Psoas muscle (tissue), 8 donors: ENCODE measurements around the gene APLP2. TPM values are rescaled to one million over a fixed set of nuclear protein-coding genes. Genes with fewer than 3 reads are reported as not detected.

Experiments used
- ATAC-seq, 4 donors: fragments of 200-7000 bp; cut with Tn5 transposase; one replicate each; pipeline ENCODE4 v1.9.1; 2020; ENCODE audit warnings: moderate library complexity in 3 of 4, mild to moderate bottlenecking in 2 of 4
- DNase-seq, 2 donors: peaks; one replicate each; pipeline ENCODE4 v3.0.0-alpha.2; 2020
- H3K27ac ChIP-seq: fragments of 200-600 bp; one replicate; pipeline ENCODE4 v1.8.0; 2022
- H3K27me3 ChIP-seq, 3 donors: fragments of 200-600 bp in 1 of 3; one replicate each; pipeline versions ENCODE4 v1.6.1 to v1.8.0; 2013 to 2022; ENCODE audit warnings: low read length in 2 of 3, mild to moderate bottlenecking in 2 of 3, moderate library complexity in 1 of 3; ENCODE audit not compliant: insufficient read depth in 3 of 3
- H3K36me3 ChIP-seq, 2 donors: fragments of 200-600 bp in 1 of 2; one replicate each; pipeline versions ENCODE4 v1.6.1 to v1.8.0; 2013 to 2022; ENCODE audit warnings: low read depth in 1 of 2, mild to moderate bottlenecking in 1 of 2, moderate library complexity in 1 of 2; ENCODE audit not compliant: insufficient read depth in 1 of 2
- H3K4me1 ChIP-seq: fragments of 200-600 bp; one replicate; pipeline ENCODE4 v1.8.0; 2022
- H3K4me3 ChIP-seq: fragments of 200-600 bp; one replicate; pipeline ENCODE4 v1.8.0; 2022; ENCODE audit warnings: mild to moderate bottlenecking
- H3K9me3 ChIP-seq: fragments of 200-600 bp; one replicate; pipeline ENCODE4 v1.8.0; 2022
- WGBS, 3 donors: extraction: QIAGEN DNeasy Blood & Tissue Kit; methylation state at CpG; one replicate each; pipeline versions ENCODE4 v1.1.6 to v1.1.7; 2013; 5-methylcytosine and 5-hydroxymethylcytosine counted together
- intact Hi-C, 2 donors: fragments of 100-400 bp; cut with DNase I; formaldehyde crosslinking; loops; one replicate each; pipeline versions ENCODE4 v1.11.0 to v1.14.2; 2022
- polyA plus RNA-seq, 3 donors: library from polyadenylated mRNA; stranded (reverse); fragments of 200-250 nt; gene quantifications; one replicate each; pipeline ENCODE4 v1.2.3, GENCODE V29; 2013
- total RNA-seq, 4 donors: library from RNA; stranded (reverse); fragmentation: NEBNext Ultra II Directional in 2 of 4; extraction: Animal tissue kit (Norgen Biotek cat#: 25700) in 2 of 4; gene quantifications; one replicate each; pipeline versions ENCODE4 v1.2.1 to v1.2.4, GENCODE V29; 2021 to 2023
- TF ChIP-seq, protein P1 (sequence below): fragments of 200-600 bp; IDR thresholded peaks from one replicate; pipeline ENCODE4 v1.8.0; 2022; ENCODE audit warnings: antibody characterized with exemption
- donor health status: healthy with polysubstance abuse.
- donor health status: DM: no; HTN: no; CAD: no; lungs with moderate emphysema.
- donor health status: Bipolar disorder and iron deficiency.
- donor health status: healthy.
- donor health status: DM: yes; HTN: yes; CAD: no.
- donor health status: DM: no; HTN: no; CAD: no.
- donor health status: DM: no; HTN: no; CAD: no.
- donor health status: DM: yes; HTN: yes; CAD: no.

Gene APLP2
- total and polyA plus RNA-seq, 7 donors = 37.8 to 96.7 (median 67.6) TPM

DNA sequence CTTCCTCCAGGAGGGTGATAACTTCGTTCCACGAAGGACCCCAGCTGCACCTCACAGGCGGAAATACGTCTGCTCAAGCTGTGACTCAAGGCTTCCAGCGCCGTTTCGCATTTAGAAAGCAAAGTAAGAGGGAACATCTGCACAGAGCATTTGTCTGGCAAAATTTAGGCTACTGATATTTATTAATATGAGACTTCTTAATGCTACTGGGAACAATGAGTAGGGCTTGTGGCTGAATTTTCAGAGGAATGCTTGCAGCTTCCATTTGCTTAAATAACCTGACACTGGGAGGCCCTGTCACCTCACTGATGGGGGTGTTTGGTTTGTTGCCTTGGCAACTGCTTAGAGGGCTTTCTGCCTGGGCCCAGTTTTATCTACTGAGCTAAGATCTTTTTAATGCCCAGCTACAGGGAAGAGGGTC lies 75.2 kb downstream of the APLP2 start:
- Histone ChIP-seq H3K4me3 (no peak overlapping the region), H3K36me3 (peaks cover 17 to 73% of the 10 kb centered on the region in 2 donors), H3K4me1 (no peaks in the 10 kb centered on the region), H3K9me3 (no peaks in the 10 kb centered on the region), H3K27me3 (no peaks in the 10 kb centered on the region), H3K27ac (no peak overlapping the region)
- 73 to 81% (median 73%) methylated on average over 7 of the region's 7 CpGs for WGBS, 3 donors
- ATAC-seq (no peak), DNase-seq (no peak)
- TF ChIP-seq, protein P1, sequence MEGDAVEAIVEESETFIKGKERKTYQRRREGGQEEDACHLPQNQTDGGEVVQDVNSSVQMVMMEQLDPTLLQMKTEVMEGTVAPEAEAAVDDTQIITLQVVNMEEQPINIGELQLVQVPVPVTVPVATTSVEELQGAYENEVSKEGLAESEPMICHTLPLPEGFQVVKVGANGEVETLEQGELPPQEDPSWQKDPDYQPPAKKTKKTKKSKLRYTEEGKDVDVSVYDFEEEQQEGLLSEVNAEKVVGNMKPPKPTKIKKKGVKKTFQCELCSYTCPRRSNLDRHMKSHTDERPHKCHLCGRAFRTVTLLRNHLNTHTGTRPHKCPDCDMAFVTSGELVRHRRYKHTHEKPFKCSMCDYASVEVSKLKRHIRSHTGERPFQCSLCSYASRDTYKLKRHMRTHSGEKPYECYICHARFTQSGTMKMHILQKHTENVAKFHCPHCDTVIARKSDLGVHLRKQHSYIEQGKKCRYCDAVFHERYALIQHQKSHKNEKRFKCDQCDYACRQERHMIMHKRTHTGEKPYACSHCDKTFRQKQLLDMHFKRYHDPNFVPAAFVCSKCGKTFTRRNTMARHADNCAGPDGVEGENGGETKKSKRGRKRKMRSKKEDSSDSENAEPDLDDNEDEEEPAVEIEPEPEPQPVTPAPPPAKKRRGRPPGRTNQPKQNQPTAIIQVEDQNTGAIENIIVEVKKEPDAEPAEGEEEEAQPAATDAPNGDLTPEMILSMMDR = no peak
- intact Hi-C loops = no loop called here

DNA sequence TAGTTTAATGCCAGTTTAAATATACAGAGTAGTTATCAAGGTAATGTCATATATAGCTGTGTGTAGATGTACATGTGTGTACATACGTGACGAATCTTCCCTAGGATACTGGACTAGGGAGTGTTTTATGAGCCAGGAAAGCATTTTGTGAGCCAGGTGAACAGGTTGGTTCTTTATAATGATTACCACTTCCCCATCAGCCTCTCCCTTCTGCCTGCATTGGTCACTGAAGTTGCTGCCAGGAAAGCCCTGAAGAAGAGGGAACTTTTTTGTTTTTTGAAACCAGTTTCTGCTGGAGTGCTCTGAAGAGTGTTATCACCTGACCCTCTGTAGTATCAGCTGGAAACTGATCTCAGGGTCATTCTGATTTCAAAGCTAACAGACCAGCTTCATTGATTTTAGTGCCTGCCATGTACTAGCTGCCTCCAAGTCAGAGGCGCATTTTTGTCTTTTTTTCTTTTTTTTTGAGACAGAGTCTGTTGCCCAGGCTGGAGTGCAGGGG lies 75.7 kb downstream of the APLP2 start:
- no peaks in the 10 kb centered on the region for H3K9me3 ChIP-seq
- WGBS, 3 donors = 95 to 99% (median 98%) methylated on average over 3 of the region's 3 CpGs
- intact Hi-C loops = no loop called here
- no peak overlapping the region for H3K4me3 ChIP-seq
- no peak for ATAC-seq
- H3K4me1 ChIP-seq = no peaks in the 10 kb centered on the region
- DNase-seq = no peak
- H3K36me3 ChIP-seq = peaks cover 17 to 68% of the 10 kb centered on the region in 2 donors
- H3K27ac ChIP-seq = no peak overlapping the region
- TF ChIP-seq, protein P1 = no peak
- no peaks in the 10 kb centered on the region for H3K27me3 ChIP-seq

GRCh38 chr11:130145975-130146776 lies 76.5 kb downstream of the APLP2 start:
- TF ChIP-seq, protein P1 = no peak
- H3K36me3 ChIP-seq = peaks cover 17 to 60% of the 10 kb centered on the region in 2 donors
- H3K4me1 ChIP-seq = no peaks in the 10 kb centered on the region
- intact Hi-C loops = no loop called here
- H3K27me3 ChIP-seq = no peaks in the 10 kb centered on the region
- peak; percentile 55 to 68 (median 61) for ATAC-seq
- H3K27ac ChIP-seq = no peak overlapping the region
- H3K4me3 ChIP-seq = no peak overlapping the region
- peak in 1 of 2 donors; percentile 34 for DNase-seq
- WGBS, 3 donors = 69 to 81% (median 72%) methylated on average over 15 of the region's 15 CpGs
- no peaks in the 10 kb centered on the region for H3K9me3 ChIP-seq

- TF ChIP-seq, protein P1 = no peak
- Histone ChIP-seq H3K9me3 (no peaks in the 10 kb centered on the region), H3K4me3 (no peak overlapping the region), H3K4me1 (no peaks in the 10 kb centered on the region), H3K27me3 (no peaks in the 10 kb centered on the region), H3K27ac (no peak overlapping the region), H3K36me3 (peaks cover 13 to 54% of the 10 kb centered on the region in 2 donors)
- WGBS, 3 donors = 63 to 76% (median 72%) methylated on average over 5 of the region's 5 CpGs
- no peak for DNase-seq
- peak; percentile 57 to 70 (median 62) for ATAC-seq
- intact Hi-C loops = no loop called here
Observed at GRCh38 chr11:130146796-130147195, 77.1 kb downstream of the APLP2 start.
